Measurements from ENCODE around the gene NSUN6.
A peak's percentile ranks its signal among the peaks of the same experiment; 100 is the strongest.

Gene NSUN6

DNA sequence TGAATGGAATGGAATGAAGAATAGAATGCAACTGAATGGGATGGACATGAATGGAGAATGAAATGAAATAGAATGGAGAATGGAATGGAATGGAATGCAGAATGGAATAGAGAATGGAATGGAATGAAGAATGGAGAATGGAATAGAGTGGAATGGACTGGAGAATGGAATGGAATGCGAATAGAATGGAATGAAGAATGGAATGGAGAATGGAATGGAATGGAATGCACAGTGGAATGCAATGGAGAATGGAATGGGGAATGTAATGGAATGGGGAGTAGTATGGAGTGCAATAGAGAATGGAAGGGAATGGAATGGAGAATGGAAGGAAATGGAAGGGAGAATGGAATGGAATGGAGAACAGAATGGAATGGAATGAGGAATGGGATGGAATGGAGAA is 93.4 kb downstream of the NSUN6 start:
- no peak for DNase-seq (ENCODE audit: low spot score)

DNA sequence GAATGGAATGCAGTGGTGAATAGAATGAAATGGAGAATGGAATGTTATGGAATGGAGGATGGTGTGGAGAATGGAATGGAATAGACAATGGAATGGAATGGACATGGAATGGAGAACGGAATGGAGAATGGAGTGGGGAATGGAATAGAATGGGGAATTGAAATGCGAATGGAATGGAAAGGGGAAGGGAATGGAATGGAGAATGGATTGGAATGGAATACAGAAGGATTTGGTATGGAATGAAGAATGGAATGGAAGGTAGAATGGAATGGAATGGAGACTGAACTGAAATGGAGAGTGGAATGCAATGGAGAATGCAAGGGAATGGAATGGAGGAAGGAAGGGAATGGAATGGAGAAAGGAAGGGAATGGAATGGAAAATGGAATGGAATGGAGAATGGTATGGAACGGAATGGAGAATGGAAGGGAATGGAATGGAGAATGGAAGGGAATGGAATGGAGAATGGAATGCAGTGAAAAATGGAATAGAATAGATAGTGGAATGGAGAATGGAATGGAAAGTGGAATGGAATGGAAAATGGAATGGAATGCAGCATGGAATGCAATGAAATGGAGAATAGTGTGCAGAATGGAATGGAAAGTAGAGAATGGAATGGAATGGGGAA is 94.8 kb downstream of the NSUN6 start:
- no peak for DNase-seq (ENCODE audit: low spot score)

GRCh38 chr10:18554479-18554878 is 96.9 kb downstream of the NSUN6 start:
- DNase-seq (ENCODE audit: low spot score) = no peak

- no peak for DNase-seq (ENCODE audit: low spot score)
These were observed 99.9 kb downstream of the NSUN6 start for GRCh38 chr10:18551473-18551872.

GRCh38 chr10:18549105-18549504 is 102.3 kb downstream of the NSUN6 start:
- DNase-seq (ENCODE audit: low spot score) = no peak

DNA sequence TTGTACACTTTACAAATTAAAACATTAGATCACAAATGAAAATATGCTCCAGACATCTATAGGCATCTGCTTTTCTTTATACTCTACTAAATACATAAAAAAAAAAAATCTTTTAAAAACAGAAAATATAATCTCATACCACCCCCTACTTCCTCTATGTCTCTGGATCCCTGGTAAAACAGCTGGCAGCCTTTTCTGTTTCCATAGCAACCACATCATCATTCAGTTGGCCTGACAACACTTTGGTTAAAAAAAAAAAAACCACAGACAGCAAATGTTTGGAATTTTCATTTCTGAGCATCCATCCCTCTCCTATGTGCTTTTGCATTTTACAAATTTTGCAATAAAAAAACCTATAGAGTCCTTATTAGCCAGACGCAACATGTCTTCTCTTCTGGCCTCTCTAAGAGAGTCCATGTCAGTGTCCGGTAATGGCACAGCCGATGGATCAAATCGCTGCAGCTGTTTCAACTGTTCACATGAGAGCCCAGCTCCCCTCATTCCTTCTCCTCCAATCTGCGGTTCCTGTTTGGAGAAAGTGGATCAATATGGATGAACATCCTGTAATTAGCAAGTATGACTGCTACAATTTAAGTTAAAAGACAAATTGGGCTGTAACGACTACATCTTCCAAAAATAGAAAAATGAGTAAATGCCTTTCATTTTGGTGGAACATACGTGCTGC is 105.6 kb downstream of the NSUN6 start:
- DNase-seq (ENCODE audit: low spot score) = no peak

DNA sequence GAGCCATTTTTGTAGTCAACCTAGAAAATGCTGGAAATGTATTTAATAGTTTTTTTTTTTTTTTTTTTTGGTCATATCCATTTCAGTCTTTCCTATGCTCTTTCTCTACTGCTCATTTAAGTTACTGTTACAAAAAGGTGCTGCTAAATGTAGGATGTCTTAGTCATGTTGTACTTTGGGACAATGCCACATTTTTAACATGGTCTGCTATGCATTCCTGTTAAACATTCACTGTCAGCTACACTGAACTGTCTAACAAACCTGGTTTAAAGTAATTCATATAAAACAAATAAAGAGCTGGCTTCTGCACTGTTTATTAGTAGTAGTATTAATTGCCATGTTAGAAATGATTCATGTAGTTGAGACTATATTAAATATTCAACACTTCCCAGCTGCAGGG is 108.6 kb downstream of the NSUN6 start:
- no peak for DNase-seq (ENCODE audit: low spot score)

DNA sequence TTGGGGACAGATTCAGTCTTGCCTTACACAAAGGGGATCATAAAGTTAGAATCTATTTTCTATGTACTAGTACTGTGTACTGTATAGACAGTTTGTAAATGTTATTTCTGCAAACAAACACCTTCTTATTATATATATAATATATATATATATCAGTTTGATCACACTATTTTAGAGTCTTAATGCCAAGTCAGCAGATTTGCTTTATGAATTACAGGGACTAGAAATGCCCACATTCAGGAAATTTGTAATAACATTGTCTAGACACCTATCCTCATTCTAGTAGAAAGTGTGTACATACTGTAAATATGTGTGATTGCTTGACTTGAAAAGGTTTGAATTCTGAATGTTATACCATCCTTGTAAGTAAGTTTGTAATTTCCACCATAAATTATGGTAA is 111.2 kb downstream of the NSUN6 start:
- no peak for DNase-seq (ENCODE audit: low spot score)

DNA sequence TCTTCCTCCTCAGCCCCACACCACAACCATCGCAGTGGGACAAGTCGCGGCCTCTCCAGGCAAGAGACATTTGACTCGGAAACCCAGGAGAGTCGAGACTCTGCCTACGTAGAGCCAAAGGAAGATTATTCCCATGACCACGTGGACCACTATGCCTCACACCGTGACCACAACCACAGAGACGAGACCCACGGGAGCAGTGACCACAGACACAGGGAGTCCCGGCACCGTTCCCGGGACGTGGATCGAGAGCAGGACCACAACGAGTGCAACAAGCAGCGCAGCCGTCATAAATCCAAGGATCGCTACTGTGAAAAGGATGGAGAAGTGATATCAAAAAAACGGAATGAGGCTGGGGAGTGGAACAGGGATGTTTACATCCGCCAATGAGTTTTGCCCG is 112.1 kb downstream of the NSUN6 start:
- no peak for DNase-seq (ENCODE audit: low spot score)

DNA sequence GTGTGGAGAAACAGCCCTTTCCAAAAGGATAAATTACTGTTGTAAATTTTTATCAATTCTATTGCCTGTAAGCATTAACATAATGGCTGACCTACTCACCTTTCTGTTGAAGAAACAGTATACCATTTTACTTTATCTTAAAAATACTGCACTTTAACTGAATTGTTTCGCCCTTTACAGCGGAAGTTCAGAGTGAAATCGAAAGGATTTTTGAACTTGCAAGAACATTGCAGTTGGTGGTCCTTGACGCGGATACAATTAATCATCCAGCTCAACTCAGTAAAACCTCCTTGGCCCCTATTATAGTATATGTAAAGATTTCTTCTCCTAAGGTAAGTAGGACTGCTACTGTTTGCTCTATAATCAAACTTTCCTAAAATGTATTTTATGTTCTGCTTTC is 117.5 kb downstream of the NSUN6 start:
- DNase-seq (ENCODE audit: low spot score) = no peak

DNA sequence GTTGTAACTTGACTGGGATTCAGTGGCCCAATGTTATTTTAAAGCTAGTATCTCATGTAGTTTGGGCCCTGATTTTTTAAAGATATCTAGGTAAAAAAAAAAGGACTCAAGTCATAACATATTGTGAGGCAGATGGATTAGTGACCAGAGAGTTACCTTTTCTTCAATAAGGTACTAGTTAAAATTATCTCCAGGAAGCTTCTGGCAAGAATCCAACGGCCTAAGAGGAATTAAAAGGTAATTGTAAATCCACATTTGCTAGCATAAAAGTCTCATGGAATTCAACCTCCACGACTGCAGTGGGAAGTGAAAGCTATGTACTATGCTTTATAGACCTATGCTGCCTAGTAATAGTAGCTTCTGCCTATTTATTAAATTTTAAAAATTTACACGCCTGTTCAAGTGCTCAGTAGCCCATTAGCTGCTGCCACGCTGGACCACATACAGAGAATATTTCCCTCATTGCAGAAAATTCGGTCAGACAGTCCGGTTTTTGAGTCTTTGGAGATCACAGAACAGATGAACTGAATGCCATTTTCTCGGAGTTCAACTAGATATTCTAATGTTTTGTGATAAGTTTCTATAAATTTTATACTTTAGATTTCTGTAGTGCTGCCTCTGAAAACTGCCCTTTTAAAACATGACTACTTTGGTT is 118.4 kb downstream of the NSUN6 start:
- no peak for DNase-seq (ENCODE audit: low spot score)

GRCh38 chr10:18528292-18528691 is 123.1 kb downstream of the NSUN6 start:
- DNase-seq (ENCODE audit: low spot score) = no peak

DNA sequence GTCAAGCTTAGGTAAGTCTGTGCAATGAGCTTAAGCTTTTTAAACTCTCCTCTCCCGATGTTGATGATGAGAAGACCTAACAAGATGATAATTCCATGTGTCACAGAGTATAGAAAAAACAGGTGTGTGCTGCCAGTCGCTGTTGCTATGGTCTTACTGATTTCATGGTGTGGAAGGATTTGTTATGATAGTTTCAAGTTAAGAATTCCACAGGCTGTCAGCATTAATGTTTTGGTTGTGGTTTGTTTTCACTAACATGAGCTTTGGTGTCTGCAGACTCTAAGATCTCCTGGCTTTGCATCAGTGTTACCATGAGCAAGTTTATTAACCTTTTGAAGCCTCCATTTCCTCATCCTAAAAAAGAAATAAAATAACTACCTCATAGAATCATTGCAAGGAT is 123.7 kb downstream of the NSUN6 start:
- no peak for DNase-seq (ENCODE audit: low spot score)

GRCh38 chr10:18523858-18524257 is 127.5 kb downstream of the NSUN6 start:
- no peak for DNase-seq (ENCODE audit: low spot score)

DNA sequence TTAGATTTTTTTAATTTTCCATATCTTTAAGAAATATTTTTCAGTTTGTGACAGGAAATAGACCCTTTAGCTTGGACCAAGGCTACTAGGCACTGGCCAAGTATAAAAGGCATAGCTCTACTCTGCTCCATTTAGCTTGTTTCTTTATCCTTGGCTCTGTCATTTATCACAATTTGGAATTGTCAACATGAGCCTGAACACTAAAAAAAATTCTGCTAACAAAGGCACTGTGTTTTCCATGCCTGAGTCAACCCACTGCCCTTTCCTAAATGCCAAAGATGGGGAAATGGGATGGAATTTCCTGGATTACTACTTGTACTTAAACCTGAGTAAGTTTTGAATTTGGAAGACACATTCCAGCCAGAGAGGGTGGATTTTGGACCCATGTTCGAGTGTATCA is 128.4 kb downstream of the NSUN6 start:
- no peak for DNase-seq (ENCODE audit: low spot score)

- DNase-seq (ENCODE audit: low spot score) = no peak
These were observed 134.5 kb downstream of the NSUN6 start for GRCh38 chr10:18516851-18517250.

GRCh38 chr10:18514537-18514936 is 136.8 kb downstream of the NSUN6 start:
- DNase-seq (ENCODE audit: low spot score) = no peak

GRCh38 chr10:18508587-18508986 is 142.8 kb downstream of the NSUN6 start:
- no peak for DNase-seq (ENCODE audit: low spot score)

DNA sequence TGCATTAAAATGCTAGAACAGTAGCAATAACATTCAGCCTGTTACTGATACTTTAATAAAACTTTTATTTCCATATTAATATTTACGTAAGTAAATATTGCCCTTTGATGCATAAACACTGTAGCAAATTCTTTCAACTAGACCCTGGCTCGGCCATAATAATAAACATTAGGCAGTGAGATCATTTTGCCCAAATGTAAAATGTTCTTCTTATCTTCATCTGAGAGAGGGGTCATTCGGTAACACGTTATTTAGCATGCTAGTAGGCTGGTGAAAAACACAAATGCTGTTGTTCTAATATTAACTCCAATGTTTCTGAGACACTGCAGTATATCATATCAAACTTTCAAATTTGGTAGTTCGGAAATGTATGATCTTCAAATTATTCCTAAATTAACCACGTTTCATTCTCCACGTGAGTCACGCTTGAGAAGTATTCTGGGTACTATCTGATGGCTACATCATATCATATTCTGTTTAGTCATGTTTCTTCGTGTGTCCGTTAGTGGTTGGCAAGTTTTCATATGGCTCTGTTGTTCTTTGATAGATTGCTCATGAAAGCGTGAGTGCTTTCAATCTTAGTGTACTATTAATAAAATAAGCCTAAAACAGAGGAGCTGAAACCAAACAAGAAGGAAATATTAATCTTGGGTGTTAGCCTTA is 145.8 kb downstream of the NSUN6 start:
- no peak for DNase-seq (ENCODE audit: low spot score)

GRCh38 chr10:18504161-18504560 is 147.2 kb downstream of the NSUN6 start:
- DNase-seq (ENCODE audit: low spot score) = no peak

DNA sequence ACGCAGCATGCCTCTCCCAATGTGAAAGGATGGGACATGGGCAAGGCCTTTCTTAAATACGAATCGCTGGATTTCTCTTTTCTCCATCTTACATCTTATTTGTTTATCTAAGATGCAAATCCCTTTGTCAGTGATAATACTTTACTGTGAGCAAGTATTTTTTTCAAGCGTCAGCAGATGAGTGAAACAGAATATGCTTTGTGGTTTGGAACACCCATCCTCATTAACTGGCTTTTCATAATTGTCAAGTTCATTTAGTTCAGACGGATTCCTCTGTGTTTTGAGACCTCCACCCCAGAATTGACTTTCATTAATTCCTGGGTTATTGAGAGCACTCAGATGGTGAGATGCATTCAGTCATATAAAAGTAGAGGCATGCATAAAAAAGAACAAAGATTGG is 149.8 kb downstream of the NSUN6 start:
- DNase-seq (ENCODE audit: low spot score) = no peak

DNA sequence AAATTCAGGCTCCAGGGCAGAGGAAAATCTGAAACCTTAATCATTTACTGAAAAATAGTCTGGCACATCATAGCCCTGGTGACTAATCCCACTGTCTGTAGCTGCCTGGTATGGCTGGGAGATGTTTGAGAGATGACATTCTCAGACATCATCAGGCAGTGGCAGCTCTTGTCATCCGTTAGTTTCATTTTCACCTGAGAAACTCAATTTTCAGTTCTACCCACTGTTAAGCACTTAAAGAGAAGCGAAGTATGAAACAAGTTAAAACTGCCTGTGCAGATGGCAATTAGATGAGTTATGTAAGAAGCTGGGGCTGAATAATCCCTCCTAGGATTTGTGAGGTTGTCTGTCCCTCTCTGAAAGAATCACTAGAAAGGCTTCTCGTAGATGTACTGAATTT is 150.2 kb downstream of the NSUN6 start:
- peak; percentile 35 for DNase-seq (ENCODE audit: low spot score)

- no peak for DNase-seq (ENCODE audit: low spot score)
These were observed 150.8 kb downstream of the NSUN6 start for GRCh38 chr10:18500576-18500975.
